WI38 (cell line): ENCODE results near the gene CTSH.

Experiments used
- H3K4me3 ChIP-seq: 2 replicates; pipeline ENCODE4 v1.5.1; 2011; ENCODE audit warnings: low read depth, mild to moderate bottlenecking, control low read depth, low read length
- TF ChIP-seq, protein P1 (sequence below): IDR thresholded peaks from 2 replicates; pipeline ENCODE4 v1.5.1; 2012; ENCODE audit warnings: low read depth, mild to moderate bottlenecking, control low read depth, low read length

CTSH gene

DNA sequence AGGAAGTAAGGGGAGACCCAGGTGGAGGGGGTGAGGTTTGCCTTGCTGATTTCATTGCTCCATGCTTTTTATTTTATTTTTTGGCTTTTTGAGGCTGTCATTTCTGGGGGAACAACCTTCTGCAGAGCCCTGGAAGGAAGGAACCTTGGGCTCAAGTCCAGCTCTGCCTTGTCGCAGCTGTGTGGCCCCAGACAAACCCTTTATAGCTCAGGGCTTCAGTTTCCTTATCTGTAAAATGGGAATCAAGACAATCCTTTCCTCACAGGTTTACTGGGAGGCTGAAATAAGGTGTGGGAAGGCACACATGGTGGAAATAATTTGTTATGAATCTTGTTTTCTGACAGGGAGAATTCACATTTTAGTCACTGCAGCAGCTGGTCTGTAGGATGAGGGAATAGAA, 45.4 kb upstream of the CTSH start:
- no peak overlapping the region for H3K4me3 ChIP-seq
- TF ChIP-seq, protein P1, sequence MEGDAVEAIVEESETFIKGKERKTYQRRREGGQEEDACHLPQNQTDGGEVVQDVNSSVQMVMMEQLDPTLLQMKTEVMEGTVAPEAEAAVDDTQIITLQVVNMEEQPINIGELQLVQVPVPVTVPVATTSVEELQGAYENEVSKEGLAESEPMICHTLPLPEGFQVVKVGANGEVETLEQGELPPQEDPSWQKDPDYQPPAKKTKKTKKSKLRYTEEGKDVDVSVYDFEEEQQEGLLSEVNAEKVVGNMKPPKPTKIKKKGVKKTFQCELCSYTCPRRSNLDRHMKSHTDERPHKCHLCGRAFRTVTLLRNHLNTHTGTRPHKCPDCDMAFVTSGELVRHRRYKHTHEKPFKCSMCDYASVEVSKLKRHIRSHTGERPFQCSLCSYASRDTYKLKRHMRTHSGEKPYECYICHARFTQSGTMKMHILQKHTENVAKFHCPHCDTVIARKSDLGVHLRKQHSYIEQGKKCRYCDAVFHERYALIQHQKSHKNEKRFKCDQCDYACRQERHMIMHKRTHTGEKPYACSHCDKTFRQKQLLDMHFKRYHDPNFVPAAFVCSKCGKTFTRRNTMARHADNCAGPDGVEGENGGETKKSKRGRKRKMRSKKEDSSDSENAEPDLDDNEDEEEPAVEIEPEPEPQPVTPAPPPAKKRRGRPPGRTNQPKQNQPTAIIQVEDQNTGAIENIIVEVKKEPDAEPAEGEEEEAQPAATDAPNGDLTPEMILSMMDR = no peak

DNA sequence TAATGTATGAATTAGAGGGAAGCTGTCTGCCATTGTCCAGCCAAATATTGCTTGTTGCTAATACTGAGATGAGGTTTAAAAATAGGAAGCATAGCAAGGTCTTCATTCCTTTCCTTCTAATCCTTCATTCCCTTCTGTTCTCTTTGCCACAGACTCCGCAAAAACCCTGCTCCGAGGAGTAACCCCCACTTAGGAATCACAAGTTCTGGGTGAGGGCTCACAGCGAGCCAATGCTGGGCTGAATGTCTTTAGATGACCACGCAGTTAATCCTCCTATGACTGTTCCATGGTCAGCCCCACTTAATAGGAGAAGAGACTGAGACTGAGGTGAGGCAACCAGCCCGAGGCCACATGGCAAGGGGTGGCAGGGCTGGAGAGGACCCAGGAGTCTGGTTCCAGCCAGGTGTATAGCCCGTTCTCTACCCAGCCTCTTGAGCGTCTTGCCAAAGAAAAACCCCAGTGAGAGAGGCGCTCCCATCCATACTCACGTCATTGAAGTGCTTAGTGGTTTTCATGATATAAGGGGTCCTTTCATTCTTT, 44.9 kb upstream of the CTSH start:
- TF ChIP-seq, protein P1 = no peak

DNA sequence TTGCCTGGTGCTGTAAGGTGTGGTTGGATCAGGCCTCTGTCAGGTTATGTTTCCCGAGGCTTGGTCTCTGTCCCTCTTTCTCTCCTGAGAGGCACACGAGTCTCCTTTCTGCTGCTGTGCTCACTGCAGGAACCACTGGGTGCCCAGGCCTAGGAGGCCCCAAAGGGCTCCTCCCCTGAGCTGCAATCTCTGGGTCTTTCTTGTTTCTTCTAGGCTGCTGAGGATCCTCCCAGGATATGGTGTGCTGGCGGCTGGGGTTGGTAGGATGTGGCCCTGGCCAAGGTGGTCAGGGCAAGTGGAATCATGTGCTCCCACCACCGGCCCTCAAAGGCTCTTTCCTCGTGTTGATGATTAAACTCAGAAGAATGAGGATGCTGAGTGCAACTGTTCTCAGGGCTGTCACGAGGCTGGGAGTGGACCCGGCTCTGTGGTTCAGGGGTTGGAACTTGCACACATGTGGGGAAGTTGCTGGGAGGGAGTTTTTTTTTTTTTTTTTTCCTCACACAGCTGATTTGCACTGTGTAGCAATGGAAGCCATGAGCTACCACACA, 43.6 kb upstream of the CTSH start:
- no peak overlapping the region for H3K4me3 ChIP-seq
- TF ChIP-seq, protein P1 = no peak

More for the DNA sequence above, 44.9 kb upstream of the CTSH start:
- no peak overlapping the region for H3K4me3 ChIP-seq

DNA sequence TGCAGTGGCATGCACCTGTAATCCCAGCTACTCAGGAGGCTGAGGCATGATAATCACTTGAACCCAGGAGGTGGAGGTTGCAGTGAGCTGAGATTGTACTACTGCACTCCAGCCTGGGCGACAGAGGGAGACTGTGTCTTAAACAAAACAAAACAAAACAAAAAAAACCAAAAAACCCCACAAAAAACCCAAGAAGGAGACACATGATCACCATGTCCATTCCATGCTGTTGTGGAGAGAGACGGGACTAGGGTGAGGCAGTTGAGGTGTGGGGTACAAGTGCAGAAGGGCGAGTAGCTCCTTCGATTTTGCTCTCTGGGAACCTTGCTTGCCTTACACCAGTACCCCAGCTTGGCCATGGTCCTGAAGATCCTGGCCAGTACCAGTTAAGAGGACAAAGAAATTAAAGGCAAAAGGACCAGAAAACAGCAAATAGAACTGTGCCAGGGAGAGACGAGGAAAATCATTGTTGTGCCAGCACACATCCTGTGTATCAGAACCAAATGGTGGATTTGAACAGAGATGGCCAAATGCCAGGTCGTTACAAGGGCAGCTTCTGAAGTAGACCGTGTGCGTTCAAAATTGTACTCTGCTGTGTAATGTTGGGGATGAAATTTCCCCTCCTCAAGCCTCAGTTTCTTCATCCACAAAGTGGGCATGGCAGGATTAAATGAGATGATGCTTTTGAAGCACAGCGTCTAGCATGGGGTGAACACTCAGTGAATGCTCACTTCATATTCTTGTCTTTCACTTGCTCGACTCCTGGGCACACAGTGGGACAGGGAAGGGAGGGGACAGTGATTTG, 42.9 kb upstream of the CTSH start:
- H3K4me3 ChIP-seq = no peak overlapping the region
- TF ChIP-seq, protein P1 = no peak

DNA sequence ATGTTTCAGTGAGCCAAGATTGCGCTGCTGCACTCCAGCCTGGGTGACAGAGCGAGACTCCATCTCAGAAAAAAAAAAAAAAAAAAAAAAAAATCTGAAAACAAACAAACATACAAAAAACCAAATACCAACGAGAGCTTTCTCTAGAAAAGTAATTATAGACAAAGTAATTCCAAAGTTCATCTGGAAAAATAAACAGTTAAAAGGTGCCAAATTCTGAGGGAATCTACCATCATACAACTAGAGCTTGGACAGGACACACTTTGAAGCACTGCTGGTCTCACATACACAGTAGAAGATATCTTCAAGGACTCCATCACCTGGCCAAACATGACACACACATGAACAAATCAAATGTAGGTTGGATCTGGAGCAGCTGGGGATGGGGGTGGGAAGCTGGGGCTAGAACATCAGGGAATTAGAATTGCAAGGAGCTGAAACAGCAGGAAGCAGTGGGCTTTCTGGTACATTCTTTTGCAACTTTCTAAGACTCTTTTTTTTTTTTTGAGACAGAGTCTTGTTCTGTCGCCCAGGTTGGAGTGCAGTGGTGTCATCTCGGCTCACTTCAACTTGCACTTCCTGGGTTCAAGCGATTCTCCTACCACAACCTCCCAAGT, 41.1 kb upstream of the CTSH start:
- no peak overlapping the region for H3K4me3 ChIP-seq
- TF ChIP-seq, protein P1 = no peak

DNA sequence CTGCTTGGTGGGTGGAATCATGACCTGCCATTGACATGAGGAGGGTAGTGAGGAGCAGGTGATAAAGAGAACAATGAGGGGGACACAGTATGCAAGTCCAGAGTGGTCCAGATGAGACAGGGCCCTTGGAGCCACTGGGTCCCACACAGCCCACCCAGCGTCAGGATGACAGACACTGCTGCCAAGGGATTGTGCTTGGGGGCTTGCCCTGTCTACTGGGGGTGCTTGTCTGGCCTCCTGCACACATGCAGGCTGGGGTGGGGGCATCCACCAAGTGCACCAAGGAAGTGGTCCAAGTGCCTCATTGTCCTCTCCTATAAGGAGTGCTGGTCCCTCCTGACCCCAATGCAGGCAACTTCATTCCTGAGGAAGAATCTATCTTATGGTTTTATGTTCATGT, 39.2 kb upstream of the CTSH start:
- TF ChIP-seq, protein P1 = no peak
- H3K4me3 ChIP-seq = no peak overlapping the region
